GM18951 (cell line): ENCODE measurements around the gene PTPN18.

ENCODE experiments used
- POLR2A ChIP-seq: IDR thresholded peaks from 4 replicates; pipeline ENCODE4 v1.6.1; 2011; ENCODE audit warnings: mild to moderate bottlenecking; ENCODE audit not compliant: insufficient read length, insufficient read depth; ENCODE audit errors: extremely low read depth
- in situ Hi-C: fragments of 300-500 bp; cut with MboI; formaldehyde crosslinking; loops from one replicate; pipeline ENCODE4 v1.12.0; 2022; ENCODE audit warnings: low sequenced_read_pairs, mixed read lengths, inconsistent platforms; ENCODE audit not compliant: unreplicated experiment

PTPN18 gene

DNA sequence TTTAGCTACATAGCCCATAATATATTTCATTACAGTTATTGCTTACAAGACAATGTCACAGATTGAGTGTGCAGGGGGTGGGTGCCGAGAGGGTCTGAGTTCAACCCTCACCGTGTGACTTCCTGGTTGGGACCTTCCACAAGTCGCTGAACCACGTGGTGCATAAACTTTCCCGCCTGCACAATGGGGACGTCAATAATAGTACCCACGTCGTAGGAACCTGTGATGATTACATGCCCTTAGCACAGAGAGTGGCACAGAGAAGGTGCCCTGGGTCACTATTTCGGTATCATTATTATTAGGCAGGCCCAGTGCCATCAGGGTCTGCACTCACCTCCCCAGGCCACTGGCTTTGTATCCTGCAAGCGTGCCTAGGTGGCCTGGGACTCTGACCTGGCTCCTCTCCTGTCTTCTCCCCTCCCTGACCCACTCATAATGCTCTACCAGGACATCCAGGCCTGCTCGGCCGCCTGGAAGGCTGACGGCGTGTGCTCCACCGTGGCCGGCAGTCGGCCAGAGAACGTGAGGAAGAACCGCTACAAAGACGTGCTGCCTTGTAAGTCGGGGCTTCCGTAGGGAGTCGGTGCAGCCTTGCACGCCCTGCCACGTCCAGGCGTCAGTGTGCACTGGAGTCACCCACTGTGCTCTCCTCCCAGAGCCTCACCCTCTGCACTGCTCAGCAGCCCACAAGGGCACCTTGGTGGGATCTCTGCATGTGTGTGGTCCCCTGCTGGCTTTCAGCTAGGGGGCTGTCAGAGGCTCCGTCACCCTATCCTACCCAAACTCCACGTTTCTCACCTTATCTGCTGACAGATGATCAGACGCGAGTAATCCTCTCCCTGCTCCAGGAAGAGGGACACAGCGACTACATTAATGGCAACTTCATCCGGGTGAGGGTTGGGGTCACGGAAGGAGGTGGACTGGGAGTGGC, 2.8 kb downstream of the PTPN18 start:
- no peak for TF ChIP-seq POLR2A
- in situ Hi-C loops: no loop called here

DNA sequence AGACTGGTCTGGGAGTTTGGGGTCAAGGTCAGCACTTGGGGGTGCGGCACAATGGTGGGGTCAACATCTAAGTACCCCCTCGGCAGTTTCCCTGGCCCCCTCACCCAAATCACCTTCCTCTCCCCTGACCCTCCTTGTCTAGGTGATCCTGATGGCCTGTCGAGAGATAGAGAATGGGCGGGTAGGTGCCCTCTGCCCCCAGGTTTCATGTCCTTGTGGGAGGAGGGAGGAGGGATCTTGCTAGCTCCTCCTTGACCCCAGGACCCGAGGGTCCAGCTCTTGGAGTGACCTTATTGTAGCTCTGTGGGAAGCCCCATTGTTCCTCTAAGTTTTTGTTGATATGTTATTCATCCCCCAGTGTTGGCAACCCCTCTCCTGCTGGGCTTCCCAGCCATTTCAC, 3.6 kb downstream of the PTPN18 start:
- in situ Hi-C loops: no loop called here
- no peak for TF ChIP-seq POLR2A

DNA sequence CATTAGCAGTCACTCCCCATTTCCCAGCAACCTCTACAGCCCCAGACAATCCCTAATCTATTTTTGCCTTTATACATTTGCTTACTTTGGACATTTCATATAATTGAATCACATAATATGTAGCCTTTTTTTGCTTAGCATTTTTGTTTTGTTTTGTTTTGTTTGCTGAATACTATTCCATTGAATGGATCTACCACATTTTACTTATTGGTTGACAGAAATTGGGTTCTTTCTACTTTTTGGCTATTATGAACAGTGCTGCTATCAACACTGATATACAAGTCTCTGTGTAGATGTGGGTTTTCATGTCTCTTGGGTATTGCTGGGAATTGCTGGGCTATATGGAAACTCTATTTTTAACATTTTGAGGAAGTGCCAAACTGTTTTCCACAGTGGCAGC, 7.6 kb downstream of the PTPN18 start:
- in situ Hi-C loops: no loop called here
- TF ChIP-seq POLR2A: no peak

DNA sequence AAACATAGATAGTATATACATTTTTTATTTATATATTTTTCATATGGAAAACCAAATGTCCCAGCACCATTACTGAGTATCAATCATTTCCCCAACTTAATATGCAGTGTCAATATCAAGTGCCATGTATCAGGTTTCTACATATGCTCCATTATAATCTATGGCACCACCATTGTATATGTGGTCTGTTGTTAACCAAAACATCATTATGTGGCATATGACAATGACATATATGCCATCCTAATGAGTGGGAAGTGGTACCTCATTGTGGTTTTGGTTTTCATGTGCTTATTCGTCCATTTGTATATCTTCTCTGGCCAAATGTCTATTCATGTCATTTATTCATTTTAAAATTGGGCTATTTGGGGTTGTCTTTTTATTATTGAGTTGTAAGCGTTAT, 9.2 kb downstream of the PTPN18 start:
- in situ Hi-C loops: no loop called here
- TF ChIP-seq POLR2A: no peak

DNA sequence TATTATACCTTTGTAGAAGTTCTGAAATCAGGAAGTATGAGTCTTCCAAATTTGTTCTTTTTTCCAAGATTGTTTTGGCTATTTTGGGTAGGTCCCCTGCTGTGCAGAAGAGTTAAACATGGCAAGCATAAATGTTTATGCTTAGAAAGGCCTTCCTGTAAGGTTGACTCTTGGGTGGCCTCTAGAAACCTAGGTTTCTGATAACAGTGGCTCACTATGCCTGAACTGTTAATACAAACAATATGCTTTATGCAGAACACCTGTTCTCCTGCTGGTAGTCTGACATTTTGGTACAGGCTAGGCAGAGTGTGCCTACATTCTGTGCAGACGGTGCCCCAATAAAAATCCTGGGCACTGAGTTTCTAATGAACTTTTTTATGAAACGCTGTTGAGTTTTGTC, 10.1 kb downstream of the PTPN18 start:
- in situ Hi-C loops: no loop called here

DNA sequence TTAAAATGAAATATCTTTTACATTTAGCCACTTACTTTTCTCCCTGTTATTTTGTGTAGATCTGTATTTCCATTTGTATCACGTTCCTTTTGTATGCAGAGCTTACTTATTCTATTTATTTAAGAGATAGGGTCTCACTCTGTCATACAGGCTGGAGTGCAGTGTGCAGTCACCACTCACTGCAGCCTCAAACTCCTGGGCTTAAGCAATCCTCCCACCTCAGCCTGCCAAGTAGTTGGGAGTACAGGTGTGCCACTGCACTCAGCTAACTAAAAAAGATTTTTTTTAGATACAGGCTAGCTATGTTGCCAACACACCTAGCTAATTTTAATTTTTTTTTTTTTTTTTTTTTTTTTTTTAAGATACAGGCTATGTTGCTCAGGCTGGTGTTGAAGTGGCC, 10.9 kb downstream of the PTPN18 start:
- in situ Hi-C loops: no loop called here
- TF ChIP-seq POLR2A: no peak

More for the DNA sequence above, 10.1 kb downstream of the PTPN18 start:
- TF ChIP-seq POLR2A: no peak

DNA sequence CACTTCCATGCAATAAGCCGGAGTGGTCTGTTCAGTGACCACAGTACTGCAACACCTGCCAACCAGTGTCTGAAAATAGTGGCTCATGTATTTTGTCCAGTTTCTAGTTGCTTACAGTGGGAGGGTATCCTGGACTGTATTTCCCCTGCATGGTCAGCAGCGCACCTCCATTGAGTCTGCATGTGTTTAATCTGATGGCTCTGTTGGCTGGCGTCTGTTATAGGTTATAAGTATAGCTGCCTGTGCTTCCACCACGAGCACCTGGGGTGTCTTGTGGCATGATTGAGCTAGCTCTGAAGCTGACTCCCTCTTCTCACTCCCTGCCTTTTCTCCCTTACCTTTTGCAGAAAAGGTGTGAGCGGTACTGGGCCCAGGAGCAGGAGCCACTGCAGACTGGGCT, 12.9 kb downstream of the PTPN18 start:
- in situ Hi-C loops: no loop called here
- TF ChIP-seq POLR2A: no peak

DNA sequence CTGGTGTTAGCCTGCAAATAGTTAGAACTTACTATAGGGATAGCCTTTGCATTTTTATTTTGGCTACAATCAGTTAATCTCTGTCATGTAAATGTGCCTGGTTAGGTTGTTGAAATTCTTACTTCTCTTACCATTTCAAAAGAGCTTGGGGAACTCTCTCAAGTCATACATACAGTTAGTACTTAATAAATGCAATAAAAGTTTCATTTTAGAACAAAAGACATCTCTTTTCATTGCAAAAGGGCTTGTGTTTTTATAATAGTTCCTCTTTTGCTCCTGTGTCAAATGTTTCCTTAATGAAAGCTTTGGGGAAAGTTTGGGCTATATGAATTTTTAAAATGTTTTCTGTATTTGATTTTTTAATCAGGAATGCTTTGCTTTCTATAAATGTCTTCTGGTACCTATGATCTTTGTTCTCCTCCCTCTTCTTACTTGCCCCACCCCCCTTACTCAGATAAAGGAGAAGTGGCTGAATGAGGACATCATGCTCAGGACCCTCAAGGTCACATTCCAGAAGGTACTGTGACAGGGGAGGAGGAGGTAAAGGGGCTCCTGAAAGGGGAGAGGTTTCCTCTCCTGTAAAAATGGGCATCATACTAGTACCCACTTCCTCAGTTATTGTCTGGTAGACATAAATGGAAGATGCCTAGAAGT, 13.6 kb downstream of the PTPN18 start:
- no peak for TF ChIP-seq POLR2A
- in situ Hi-C loops: no loop called here

DNA sequence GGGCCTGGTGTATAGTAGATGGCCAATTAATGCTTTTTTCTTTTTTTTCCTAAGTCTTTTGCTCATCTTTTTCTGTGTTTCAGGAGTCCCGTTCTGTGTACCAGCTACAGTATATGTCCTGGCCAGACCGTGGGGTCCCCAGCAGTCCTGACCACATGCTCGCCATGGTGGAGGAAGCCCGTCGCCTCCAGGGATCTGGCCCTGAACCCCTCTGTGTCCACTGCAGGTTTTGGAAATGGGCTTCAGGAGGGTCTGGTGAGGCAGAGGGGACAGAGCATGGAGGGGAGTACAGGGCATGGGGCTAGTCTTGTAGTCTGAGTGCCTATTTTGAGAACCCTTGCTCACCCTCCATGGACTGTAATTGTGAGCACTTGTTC, 14.1 kb downstream of the PTPN18 start:
- in situ Hi-C loops: no loop called here
- TF ChIP-seq POLR2A: no peak

DNA sequence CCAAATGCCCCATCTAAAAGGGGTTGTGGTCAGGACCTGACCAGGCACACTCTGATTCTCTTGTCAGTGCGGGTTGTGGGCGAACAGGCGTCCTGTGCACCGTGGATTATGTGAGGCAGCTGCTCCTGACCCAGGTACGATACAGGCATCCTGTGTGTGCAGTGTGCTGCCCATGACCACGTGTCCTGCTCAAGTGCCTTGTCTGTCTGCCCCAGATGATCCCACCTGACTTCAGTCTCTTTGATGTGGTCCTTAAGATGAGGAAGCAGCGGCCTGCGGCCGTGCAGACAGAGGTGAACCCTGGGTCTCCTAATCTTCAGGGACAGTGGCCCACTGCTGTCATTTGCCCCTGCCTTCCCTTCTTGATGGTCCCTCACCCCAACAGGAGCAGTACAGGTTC, 14.6 kb downstream of the PTPN18 start:
- TF ChIP-seq POLR2A: no peak
- in situ Hi-C loops: no loop called here

DNA sequence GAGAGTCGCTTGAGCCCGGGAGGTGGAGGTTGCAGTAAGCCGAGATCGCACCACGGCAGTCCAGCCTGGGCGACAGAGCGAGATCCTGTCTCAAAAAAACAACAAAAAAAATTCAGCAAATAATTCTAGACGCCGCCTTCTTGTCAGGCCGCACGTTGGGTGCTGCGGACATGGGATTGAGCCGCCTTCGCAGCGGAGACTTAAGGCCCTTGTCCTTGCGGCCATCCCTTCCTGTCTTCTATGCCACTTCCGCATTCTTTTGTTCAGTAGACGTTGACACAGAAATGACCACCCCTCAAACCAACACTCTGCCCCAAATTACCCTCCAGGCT, 15.8 kb downstream of the PTPN18 start:
- in situ Hi-C loops: no loop called here
- no peak for TF ChIP-seq POLR2A

DNA sequence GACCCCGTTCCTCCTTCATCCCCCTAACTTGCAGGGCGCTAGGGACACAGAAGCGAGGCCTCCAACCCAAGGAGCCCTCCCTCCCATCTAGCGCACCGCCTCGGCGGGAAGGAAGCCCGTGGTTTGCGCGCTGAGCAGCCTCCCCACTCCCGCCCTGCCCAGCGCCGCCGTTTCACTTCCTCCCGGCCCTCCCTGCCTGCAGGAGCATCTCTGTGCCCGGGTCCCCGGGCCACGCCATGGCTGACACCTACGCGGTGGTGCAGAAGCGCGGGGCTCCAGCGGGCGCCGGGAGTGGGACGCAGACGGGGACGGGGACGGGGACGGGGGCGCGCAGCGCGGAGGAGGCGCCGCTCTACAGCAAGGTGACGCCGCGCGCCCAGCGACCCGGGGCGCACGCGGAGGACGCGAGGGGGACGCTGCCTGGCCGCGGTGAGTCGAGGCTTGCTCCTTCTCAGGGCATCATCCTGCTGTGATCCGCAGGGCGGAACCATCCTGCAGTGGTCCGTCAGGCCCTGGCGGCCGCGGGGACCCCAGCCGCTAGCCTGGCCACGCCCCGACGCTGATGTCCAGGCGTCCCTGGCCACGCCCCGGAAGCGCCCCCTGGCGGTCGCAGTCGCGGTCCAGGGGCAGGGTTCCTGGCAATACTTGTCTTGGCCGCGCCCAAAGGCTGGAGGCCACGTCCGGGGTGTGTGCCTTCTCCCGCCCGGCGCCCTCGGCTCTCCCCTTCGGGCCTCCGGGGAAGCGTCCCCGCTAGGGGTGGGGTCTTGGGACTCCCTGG, 16.4 kb downstream of the PTPN18 start:
- TF ChIP-seq POLR2A: peak; percentile 77
- in situ Hi-C loops: no loop called here
